Measurements from ENCODE around the gene KIAA0319L. TPM values are rescaled to one million over a fixed set of nuclear protein-coding genes. Genes with fewer than 3 reads are reported as not detected.

Gene KIAA0319L
- total RNA-seq, 1 experiment from 2014 or later = 72.0 TPM

DNA sequence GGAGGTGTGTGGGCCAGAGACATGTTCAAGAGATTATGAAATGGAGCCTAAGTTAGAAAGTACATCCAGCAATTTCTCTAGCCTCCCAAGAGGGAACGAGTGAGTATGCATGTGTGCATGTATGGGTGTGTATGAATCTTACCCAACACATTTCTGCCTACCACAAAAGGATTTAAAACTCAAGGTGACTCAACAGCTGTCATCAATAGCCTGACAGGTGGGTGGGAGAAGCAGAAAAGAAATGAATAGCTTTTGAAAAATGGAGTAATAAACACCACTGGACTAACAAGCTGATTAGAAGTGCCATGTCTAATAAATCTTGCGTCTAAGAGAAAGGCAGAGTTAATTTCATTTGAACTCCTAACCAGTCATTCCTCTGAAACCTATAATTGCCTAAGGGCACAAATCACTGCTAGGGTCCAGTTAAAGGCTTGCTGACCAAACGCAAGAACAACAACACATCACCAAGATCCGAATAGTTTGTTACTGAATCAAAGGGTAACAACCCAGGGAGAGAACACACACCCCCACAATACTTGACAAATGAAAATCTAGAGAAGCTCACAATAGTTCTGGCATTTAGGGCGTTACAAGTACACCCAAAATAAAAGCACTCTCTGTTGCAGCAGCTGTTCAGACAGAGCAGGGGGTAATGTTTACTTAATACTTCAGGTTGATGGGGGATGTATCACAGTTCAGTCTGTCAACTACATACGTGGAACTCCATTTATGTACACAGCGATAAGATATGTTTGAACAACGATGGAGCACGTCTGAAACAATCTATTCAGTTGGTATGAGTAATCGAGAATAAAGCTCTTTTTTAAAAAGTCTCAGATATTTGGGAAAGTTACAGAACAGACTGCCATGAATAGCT, 1.4 kb downstream of the KIAA0319L start:
- ChIA-PET POLR2A (ENCODE audit: unreplicated experiment) (interaction anchor here (0.5 kb wide), 1 partner anchor 214 kb away, joined by 3 read pairs; the partner anchor contains the start of gene CLSPN), CTCF (interaction anchor here (0.6 to 2.1 kb wide), 5 partner anchors 9 to 406 kb away, joined by 3 to 9 read pairs (median 6); no protein-coding TSS in a partner anchor)
- no peak for DNase-seq
- BruUV-seq (replicated peaks) = no TSS peak
- peaks cover 16% of the 10 kb centered on the region; the same call in 1 of the 2 replicates for H3K36me3 ChIP-seq (ENCODE audit: low read depth)
- peaks cover 13% of the 10 kb centered on the region; the same call in 1 of the 2 replicates for H4K20me1 ChIP-seq (ENCODE audit: insufficient read depth)
- H3K9me2 ChIP-seq (ENCODE audit: insufficient read depth) = no peaks in the 10 kb centered on the region
- H2AFZ ChIP-seq = no peak overlapping the region
- H3K4me1 ChIP-seq (replicated peaks; ENCODE audit: insufficient read depth) = peaks cover 10% of the 10 kb centered on the region
- TF ChIP-seq, protein P1, sequence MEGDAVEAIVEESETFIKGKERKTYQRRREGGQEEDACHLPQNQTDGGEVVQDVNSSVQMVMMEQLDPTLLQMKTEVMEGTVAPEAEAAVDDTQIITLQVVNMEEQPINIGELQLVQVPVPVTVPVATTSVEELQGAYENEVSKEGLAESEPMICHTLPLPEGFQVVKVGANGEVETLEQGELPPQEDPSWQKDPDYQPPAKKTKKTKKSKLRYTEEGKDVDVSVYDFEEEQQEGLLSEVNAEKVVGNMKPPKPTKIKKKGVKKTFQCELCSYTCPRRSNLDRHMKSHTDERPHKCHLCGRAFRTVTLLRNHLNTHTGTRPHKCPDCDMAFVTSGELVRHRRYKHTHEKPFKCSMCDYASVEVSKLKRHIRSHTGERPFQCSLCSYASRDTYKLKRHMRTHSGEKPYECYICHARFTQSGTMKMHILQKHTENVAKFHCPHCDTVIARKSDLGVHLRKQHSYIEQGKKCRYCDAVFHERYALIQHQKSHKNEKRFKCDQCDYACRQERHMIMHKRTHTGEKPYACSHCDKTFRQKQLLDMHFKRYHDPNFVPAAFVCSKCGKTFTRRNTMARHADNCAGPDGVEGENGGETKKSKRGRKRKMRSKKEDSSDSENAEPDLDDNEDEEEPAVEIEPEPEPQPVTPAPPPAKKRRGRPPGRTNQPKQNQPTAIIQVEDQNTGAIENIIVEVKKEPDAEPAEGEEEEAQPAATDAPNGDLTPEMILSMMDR (conservative IDR thresholded peaks at IDR 0.05) = no peak
- TF ChIP-seq EZH2 (IDR thresholded peaks at IDR 0.05; ENCODE audit: low read depth) = no peak
- peak overlapping the region; percentile 82 for H3K4me2 ChIP-seq
- H3K27ac ChIP-seq = no peak overlapping the region
- H3K4me3 ChIP-seq = peak overlapping the region; percentile 64
- H3K27me3 ChIP-seq (ENCODE audit: insufficient read depth, low read depth) = no peaks in the 10 kb centered on the region
- H3F3A ChIP-seq (ENCODE audit: insufficient read depth, low read depth) = no peaks in the 10 kb centered on the region
- peaks cover 42% of the 10 kb centered on the region for H3K79me2 ChIP-seq (ENCODE audit: low read depth)
- H3K9me3 ChIP-seq (ENCODE audit: insufficient read depth, low read depth) = no peaks in the 10 kb centered on the region
- intact Hi-C loops (cut with micrococcal nuclease; ENCODE audit: unreplicated experiment) = loop anchor here (2.0 to 5.0 kb wide), 2 partner anchors 364 to 697 kb away; partner anchors contain the start of genes SFPQ and SMIM12

DNA sequence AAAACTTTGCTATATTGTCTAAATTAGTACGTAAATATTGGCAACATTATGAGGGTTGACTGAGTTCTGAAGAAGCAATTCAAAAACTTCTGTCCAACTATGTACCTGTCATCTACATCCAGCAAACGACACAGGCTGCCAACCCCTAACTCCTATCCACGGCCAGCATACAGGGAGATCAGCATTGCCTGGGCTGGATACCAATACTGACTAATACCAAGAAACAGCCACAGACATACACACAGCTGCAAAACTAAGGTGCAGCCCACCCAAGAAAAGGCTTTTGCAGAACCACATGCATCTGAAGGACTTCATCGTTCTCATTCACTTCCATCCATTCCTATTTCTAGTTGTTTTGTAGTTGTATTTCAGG, 2.0 kb downstream of the KIAA0319L start:
- Histone ChIP-seq H3K27me3 (ENCODE audit: insufficient read depth, low read depth) (no peaks in the 10 kb centered on the region), H3K27ac (no peak overlapping the region), H2AFZ (no peak overlapping the region), H4K20me1 (ENCODE audit: insufficient read depth) (peaks cover 15% of the 10 kb centered on the region; the same call in 1 of the 2 replicates), H3F3A (ENCODE audit: insufficient read depth, low read depth) (no peaks in the 10 kb centered on the region), H3K9me3 (ENCODE audit: insufficient read depth, low read depth) (no peaks in the 10 kb centered on the region), H3K9me2 (ENCODE audit: insufficient read depth) (no peaks in the 10 kb centered on the region), H3K4me3 (no peak overlapping the region), H3K4me1 (replicated peaks; ENCODE audit: insufficient read depth) (peaks cover 10% of the 10 kb centered on the region), H3K4me2 (peak overlapping the region; percentile 82; the same call in 1 of the 2 replicates), H3K79me2 (ENCODE audit: low read depth) (peaks cover 42% of the 10 kb centered on the region), H3K36me3 (ENCODE audit: low read depth) (peaks cover 18% of the 10 kb centered on the region; the same call in 1 of the 2 replicates)
- TF ChIP-seq, protein P1 (conservative IDR thresholded peaks at IDR 0.05) = no peak
- TF ChIP-seq EZH2 (IDR thresholded peaks at IDR 0.05; ENCODE audit: low read depth) = no peak
- ChIA-PET POLR2A (ENCODE audit: unreplicated experiment) (no interaction called here), CTCF (interaction anchor here (1.6 kb wide), 1 partner anchor 9 kb away, joined by 9 read pairs; no protein-coding TSS in a partner anchor)
- intact Hi-C loops (cut with micrococcal nuclease; ENCODE audit: unreplicated experiment) = loop anchor here (5.0 kb wide), 1 partner anchor 363 kb away; the partner anchor contains the start of gene SFPQ
- no peak for DNase-seq
- BruUV-seq (replicated peaks) = no TSS peak

DNA sequence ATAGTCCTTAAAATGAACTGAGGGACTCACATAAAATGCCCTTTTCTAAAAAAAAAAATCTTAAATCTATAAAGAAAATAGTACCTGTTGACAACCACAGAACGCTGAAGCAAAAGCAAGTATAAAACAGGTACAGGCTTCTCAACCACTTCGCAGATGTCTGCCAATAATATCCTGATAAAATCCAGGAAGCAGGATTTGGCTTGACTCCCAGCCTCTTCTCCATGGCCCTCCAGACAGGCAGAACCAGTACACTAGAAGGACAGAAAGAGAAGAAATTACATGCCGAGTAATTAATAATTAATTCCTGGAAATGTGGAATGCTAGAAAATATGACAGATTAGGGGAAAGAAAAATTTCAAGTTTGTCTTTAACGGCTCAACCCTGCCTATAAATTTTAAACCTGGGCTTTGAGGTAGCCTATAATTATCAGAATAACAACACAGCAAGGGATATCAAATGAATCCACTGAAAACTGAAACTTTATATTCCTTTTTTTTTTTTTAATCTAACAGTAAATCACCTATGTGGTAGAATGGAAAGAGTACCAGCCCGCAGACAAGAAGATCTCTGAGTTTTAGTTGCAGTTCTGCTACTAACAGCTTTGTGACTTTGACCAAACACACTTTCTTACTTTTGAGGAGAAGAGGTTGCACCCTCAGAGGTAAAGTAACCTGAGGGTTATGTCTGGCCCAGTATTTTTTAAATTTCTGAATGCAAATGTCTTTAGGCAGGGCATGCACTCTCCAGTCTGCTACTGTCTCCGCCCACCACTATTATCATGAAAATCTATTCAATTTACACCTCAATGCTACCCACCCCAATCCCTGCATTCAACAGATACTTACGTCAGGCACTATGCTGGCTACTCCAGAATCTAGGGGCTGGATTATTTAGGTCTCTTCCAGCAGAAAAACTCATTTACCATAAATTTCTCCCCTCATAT, 2.7 kb downstream of the KIAA0319L start:
- Histone ChIP-seq H2AFZ (no peak overlapping the region), H3K27ac (no peak overlapping the region), H3K9me3 (ENCODE audit: insufficient read depth, low read depth) (no peaks in the 10 kb centered on the region), H4K20me1 (ENCODE audit: insufficient read depth) (peaks cover 22% of the 10 kb centered on the region), H3K4me1 (replicated peaks; ENCODE audit: insufficient read depth) (peaks cover 10% of the 10 kb centered on the region), H3K79me2 (ENCODE audit: low read depth) (peaks cover 42% of the 10 kb centered on the region), H3K9me2 (ENCODE audit: insufficient read depth) (no peaks in the 10 kb centered on the region), H3K4me2 (no peak overlapping the region), H3F3A (ENCODE audit: insufficient read depth, low read depth) (no peaks in the 10 kb centered on the region), H3K4me3 (no peak overlapping the region), H3K36me3 (ENCODE audit: low read depth) (peaks cover 20% of the 10 kb centered on the region; the same call in 1 of the 2 replicates), H3K27me3 (ENCODE audit: insufficient read depth, low read depth) (no peaks in the 10 kb centered on the region)
- CTCF ChIA-PET = no interaction called here
- TF ChIP-seq, protein P1 (conservative IDR thresholded peaks at IDR 0.05) = no peak
- no peak for TF ChIP-seq EZH2 (IDR thresholded peaks at IDR 0.05; ENCODE audit: low read depth)
- no peak for DNase-seq
- no TSS peak for BruUV-seq (replicated peaks)
- intact Hi-C loops (cut with micrococcal nuclease; ENCODE audit: unreplicated experiment) = loop anchor here (5.0 kb wide), 1 partner anchor 362 kb away; the partner anchor contains the start of gene SFPQ
- POLR2A ChIA-PET (ENCODE audit: unreplicated experiment) = no interaction called here
